Spleen (tissue), 11 donors: Measurements from ENCODE around the gene RASAL3. TPM values are rescaled to one million over a fixed set of nuclear protein-coding genes. Genes with fewer than 3 reads are reported as not detected.
"Not testable (repeated sequence)": the region's sequence is repeated elsewhere in the genome, so short reads cannot be mapped to it uniquely, and the experiment has no call there.

Source experiments
- DNase-seq: peaks from one replicate; pipeline ENCODE4 v3.0.0-alpha.2; 2020
- H3K27ac ChIP-seq, 8 donors: fragments of 200-600 bp; sonication (generic) in 7 of 8; 1 replicate in 4 of 8; 2 replicates in 4 of 8; pipeline versions ENCODE4 v1.5.0 to v1.8.0; 2016 to 2021; ENCODE audit warnings: inconsistent platforms in 4 of 8, mild to moderate bottlenecking in 4 of 8, moderate library complexity in 1 of 8
- H3K27me3 ChIP-seq, 7 donors: fragments of 200-600 bp; sonication (generic) in 6 of 7; replicated peaks in 1 of 7; 1 replicate in 4 of 7; 2 replicates in 3 of 7; pipeline versions ENCODE4 v1.5.0 to v1.8.0; 2016 to 2021; ENCODE audit warnings: inconsistent platforms in 3 of 7, mild to moderate bottlenecking in 1 of 7
- H3K36me3 ChIP-seq, 6 donors: fragments of 200-600 bp; sonication (generic) in 5 of 6; 1 replicate in 4 of 6; 2 replicates in 2 of 6; pipeline versions ENCODE4 v1.5.0 to v1.8.0; 2016 to 2021; ENCODE audit warnings: inconsistent platforms in 2 of 6
- H3K4me1 ChIP-seq, 6 donors: fragments of 200-600 bp; sonication (generic) in 5 of 6; 1 replicate in 3 of 6; 2 replicates in 3 of 6; pipeline versions ENCODE4 v1.5.0 to v1.8.0; 2016 to 2021; ENCODE audit warnings: inconsistent platforms in 3 of 6
- H3K4me3 ChIP-seq, 8 donors: fragments of 200-600 bp; sonication (generic) in 7 of 8; 1 replicate in 4 of 8; 2 replicates in 4 of 8; pipeline versions ENCODE4 v1.5.0 to v1.8.0; 2016 to 2021; ENCODE audit warnings: inconsistent platforms in 4 of 8, mild to moderate bottlenecking in 4 of 8, moderate library complexity in 2 of 8
- H3K9me3 ChIP-seq, 8 donors: fragments of 200-600 bp; sonication (generic) in 7 of 8; 1 replicate in 4 of 8; 2 replicates in 4 of 8; pipeline versions ENCODE4 v1.5.0 to v1.8.0; 2016 to 2021; ENCODE audit warnings: inconsistent platforms in 4 of 8
- POLR2A ChIP-seq, 3 donors: fragments of 450-650 bp; IDR thresholded peaks; one replicate each; pipeline ENCODE4 v1.5.1; 2017; ENCODE audit warnings: antibody characterized with exemption in 3 of 3, mild to moderate bottlenecking in 1 of 3
- POLR2AphosphoS5 ChIP-seq, 3 donors: sonication (generic); formaldehyde crosslinking; IDR thresholded peaks; one replicate each; pipeline ENCODE4 v1.5.1; 2017; ENCODE audit warnings: antibody characterized with exemption in 3 of 3
- WGBS, 5 donors: extraction: QIAGEN DNeasy Blood & Tissue Kit in 3 of 5; methylation state at CpG; one replicate each; pipeline versions ENCODE4 v1.1.5 to v1.1.7; 2013 to 2018; 5-methylcytosine and 5-hydroxymethylcytosine counted together
- intact Hi-C: fragments of 100-400 bp; cut with DNase I; formaldehyde crosslinking; loops from one replicate; pipeline ENCODE4 v1.15.0; 2023; ENCODE audit warnings: low total_unique reads
- polyA plus RNA-seq, 3 donors: library from polyadenylated mRNA; stranded (reverse); fragments of 200-250 nt; gene quantifications; one replicate each; pipeline ENCODE4 v1.2.1, GENCODE V29; 2013
- total RNA-seq, 7 donors: library from RNA; depleted of rRNA in 3 of 7; stranded (reverse); fragments of >200 nt in 3 of 7; fragmentation: NEBNext Ultra II Directional in 4 of 7; extraction: Animal tissue kit (Norgen Biotek cat#: 25700) in 4 of 7; gene quantifications; one replicate each; pipeline versions ENCODE4 v1.1.0 to v1.2.1, GENCODE V29; 2016 to 2021
- TF ChIP-seq, protein P1 (sequence below), 11 experiments: fragments of 200-600 bp in 7 of 11; fragments of 450-650 bp in 4 of 11; sonication (generic) in 4 of 11; IDR thresholded peaks in 8 of 11; conservative IDR thresholded peaks in 3 of 11; 1 replicate in 7 of 11; 2 replicates in 4 of 11; pipeline versions ENCODE4 v1.4.0 to v1.8.0; 2016 to 2021; ENCODE audit warnings: antibody characterized with exemption in 11 of 11, inconsistent platforms in 4 of 11, mild to moderate bottlenecking in 1 of 11
- donor health status: healthy with polysubstance abuse.
- donor health status: DM: no; HTN: no; CAD: no; lungs with moderate emphysema.
- donor health status: DM: no; HTN: no; CAD: no.
- donor health status: Bipolar disorder and iron deficiency.
- donor health status: healthy.
- donor health status: DM: no; HTN: no; CAD: no.
- donor health status: DM: yes; HTN: yes; CAD: no.

RASAL3 gene
- total and polyA plus RNA-seq, 10 donors: 31.7 to 79.1 (median 62.2) TPM

DNA sequence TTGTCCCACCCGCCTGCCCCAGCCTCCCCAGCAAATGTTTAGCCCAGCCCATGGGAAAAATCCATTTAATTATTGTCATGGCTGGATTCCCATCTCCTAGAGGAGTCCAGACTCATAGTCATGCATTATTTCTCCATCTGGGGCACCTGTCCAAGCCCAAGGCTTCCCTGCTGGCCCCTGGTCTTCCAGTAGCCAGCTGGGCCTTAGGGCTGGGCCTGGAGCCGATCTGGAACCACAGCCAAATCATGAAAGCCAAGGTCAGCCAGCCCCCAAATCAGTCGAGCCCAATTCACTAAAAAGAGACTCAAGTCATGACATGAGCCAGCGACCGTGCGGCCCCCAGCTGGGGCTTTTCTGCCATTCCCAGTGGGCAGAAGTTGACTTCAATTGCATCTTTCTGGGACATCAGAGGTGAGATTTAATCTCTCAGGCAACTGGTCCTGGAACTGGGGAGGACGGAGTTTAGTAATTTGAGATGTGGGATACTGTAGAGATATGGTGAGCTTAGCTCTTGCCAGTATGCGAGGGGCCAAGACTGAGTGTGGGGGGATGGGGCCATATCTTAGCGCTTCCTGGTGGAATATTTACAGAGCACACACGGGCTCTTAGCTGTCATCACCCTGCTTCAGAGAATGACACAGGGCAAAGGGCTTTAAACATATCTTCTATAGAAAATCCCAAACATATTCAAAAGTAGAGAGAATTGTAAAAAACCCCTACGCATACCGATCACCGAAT lies 24.3 kb upstream of the RASAL3 start:
- intact Hi-C loops: no loop called here
- Histone ChIP-seq H3K27me3 (no peaks in the 10 kb centered on the region), H3K27ac (no peak overlapping the region), H3K4me3 (no peak overlapping the region), H3K4me1 (no peaks in the 10 kb centered on the region), H3K36me3 (no peaks in the 10 kb centered on the region), H3K9me3 (peaks cover 0 to 7% (median 0%) of the 10 kb centered on the region in 8 donors)
- TF ChIP-seq, protein P1, sequence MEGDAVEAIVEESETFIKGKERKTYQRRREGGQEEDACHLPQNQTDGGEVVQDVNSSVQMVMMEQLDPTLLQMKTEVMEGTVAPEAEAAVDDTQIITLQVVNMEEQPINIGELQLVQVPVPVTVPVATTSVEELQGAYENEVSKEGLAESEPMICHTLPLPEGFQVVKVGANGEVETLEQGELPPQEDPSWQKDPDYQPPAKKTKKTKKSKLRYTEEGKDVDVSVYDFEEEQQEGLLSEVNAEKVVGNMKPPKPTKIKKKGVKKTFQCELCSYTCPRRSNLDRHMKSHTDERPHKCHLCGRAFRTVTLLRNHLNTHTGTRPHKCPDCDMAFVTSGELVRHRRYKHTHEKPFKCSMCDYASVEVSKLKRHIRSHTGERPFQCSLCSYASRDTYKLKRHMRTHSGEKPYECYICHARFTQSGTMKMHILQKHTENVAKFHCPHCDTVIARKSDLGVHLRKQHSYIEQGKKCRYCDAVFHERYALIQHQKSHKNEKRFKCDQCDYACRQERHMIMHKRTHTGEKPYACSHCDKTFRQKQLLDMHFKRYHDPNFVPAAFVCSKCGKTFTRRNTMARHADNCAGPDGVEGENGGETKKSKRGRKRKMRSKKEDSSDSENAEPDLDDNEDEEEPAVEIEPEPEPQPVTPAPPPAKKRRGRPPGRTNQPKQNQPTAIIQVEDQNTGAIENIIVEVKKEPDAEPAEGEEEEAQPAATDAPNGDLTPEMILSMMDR (IDR thresholded peaks at IDR 0.05 in 8 of 11, conservative IDR thresholded peaks at IDR 0.05 in 3 of 11): no peak
- TF ChIP-seq POLR2A (IDR thresholded peaks at IDR 0.05) (no peak), POLR2AphosphoS5 (IDR thresholded peaks at IDR 0.05) (no peak)
- no peak for DNase-seq
- WGBS, 5 donors: 85 to 90% (median 86%) methylated on average over 11 to 13 of the region's 13 CpGs

DNA sequence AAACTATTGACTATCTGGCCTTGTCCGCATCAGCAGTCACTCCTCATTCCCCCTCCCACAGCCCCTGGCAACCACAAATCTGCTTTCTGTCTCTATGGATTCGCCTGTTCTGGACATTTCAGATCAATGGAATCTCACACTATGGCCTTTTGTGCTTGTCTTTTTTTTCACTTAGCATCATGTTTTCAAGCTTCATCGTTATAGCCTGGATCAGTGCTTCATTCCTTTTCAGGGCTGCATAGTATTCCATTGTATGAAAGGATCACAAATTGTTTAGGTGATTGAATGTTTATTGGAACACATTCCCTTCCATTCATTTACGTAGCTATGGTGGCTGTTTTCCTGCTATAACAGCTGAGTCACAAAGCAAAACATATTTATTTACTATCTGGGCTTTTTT lies 22.7 kb upstream of the RASAL3 start:
- intact Hi-C loops: no loop called here
- 89 to 96% (median 95%) methylated on average over 4 of the region's 4 CpGs for WGBS, 5 donors
- Histone ChIP-seq H3K4me1 (no peaks in the 10 kb centered on the region), H3K27me3 (no peaks in the 10 kb centered on the region), H3K36me3 (no peaks in the 10 kb centered on the region), H3K4me3 (no peak overlapping the region), H3K9me3 (peaks cover 0 to 7% (median 0%) of the 10 kb centered on the region in 8 donors), H3K27ac (no peak overlapping the region)
- TF ChIP-seq POLR2A (IDR thresholded peaks at IDR 0.05) (no peak), POLR2AphosphoS5 (IDR thresholded peaks at IDR 0.05) (no peak)
- TF ChIP-seq, protein P1 (IDR thresholded peaks at IDR 0.05 in 8 of 11, conservative IDR thresholded peaks at IDR 0.05 in 3 of 11): no peak
- DNase-seq: no peak

DNA sequence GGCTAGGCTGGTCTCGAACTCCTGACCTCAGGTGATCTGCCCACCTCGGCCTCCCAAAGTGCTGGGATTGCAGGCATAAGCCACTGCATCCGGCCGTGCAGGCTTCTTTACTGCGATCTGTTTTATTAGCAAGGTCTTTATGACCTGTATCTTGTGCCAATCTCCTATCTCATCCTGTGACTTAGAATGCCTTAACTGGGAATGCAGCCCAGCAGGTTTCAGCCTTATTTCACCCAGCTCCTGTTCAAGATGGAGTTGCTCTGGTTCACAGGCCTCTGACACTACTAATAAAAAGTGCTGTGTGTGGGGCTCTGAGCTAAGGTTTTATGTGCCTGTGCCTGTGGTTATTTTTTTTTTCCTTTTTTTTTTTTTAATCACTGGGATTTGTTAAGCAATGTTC lies 21.4 kb upstream of the RASAL3 start:
- intact Hi-C loops, H3K27me3 ChIP-seq, H3K4me1 ChIP-seq, H3K9me3 ChIP-seq, DNase-seq, H3K27ac ChIP-seq, H3K36me3 ChIP-seq, H3K4me3 ChIP-seq: not testable (repeated sequence)
- WGBS, 5 donors: 93 to 97% (median 96%) methylated on average over 5 of the region's 5 CpGs

DNA sequence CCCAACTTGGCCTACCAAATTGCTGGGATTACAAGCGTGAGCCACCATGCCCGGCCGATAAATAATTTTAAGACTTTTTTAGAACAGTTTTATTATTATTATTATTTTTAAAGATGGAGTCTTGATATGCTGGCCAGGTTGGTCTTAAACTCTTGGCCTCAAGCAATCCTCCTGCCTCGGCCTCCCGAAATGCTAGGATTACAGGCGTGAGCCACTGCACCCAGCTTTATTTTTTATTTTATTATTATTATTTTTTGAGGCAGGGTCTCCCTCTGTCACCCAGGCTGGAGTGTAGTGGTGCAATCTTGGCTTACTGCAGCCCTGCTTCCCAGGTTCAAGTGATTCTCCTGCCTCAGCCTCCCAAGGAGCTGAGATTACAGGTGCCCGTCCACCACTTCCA lies 16.7 kb upstream of the RASAL3 start:
- H3K9me3 ChIP-seq, H3K4me3 ChIP-seq, DNase-seq, H3K27ac ChIP-seq, H3K4me1 ChIP-seq, H3K27me3 ChIP-seq, intact Hi-C loops, H3K36me3 ChIP-seq: not testable (repeated sequence)
- 87 to 95% (median 89%) methylated on average over 7 of the region's 7 CpGs for WGBS, 5 donors

DNA sequence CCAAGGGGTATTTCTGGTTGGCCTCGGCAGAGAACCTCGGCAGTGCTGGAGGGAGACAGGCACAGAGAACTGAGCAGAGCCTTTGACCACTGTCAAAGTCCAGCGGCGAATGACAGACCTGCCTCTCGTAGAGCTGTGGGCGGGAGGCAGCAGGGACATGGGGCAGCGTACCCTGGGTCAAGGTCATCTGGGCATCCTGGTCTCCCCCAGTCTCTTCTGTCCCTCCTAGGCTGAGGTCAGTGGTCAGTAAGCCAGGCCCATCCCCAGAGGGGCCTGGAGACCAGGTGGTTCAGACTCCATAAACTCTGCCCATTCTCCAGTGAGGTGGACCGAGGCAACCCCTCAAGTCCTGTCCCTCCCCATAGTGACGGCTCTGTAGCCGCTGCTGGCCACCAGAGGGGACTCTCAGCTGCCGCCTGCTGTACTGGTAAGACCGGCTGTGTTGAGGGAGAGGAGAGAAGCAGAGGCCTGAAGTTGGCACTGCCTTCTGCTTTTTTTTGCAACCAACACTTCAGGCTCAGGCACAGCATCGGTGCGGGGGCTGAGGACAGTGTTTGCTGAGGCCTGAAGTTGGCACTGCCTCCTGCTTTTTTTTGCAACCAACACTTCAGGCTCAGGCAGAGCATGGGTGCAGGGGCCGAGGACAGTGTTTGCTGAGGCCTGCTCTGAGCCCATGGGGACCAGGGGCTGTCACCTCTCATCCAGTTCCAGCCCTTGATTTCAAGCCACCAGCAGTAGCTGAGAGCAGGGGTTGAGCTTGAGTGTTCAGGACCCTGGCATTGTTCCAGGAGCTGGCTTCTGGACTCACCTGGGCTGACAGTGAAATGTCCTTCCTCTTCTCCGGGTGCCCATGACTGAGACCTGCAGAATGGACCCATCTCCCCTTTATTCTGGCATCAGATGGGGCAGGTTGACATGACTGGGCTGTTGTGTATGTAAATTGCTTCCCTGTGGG lies 15.3 kb upstream of the RASAL3 start, which contains the start of gene PGLYRP2:
Gene PGLYRP2 (minus strand): TSS at position 111 of the 955 bp plus-strand sequence. CDS start 130 bp downstream, outside the sequence.
- no peak for DNase-seq
- H3K27ac ChIP-seq: no peak within 1 kb of the TSS
- peaks cover 0 to 9% (median 0%) of the 10 kb centered on the region in 8 donors for H3K9me3 ChIP-seq
- H3K36me3 ChIP-seq: no peaks in the 10 kb centered on the region
- no peaks in the 10 kb centered on the region for H3K27me3 ChIP-seq
- no peak within 1 kb of the TSS for H3K4me3 ChIP-seq
- TF ChIP-seq POLR2A (IDR thresholded peaks at IDR 0.05): no peak
- TF ChIP-seq, protein P1 (IDR thresholded peaks at IDR 0.05 in 8 of 11, conservative IDR thresholded peaks at IDR 0.05 in 3 of 11): no peak
- no peak for TF ChIP-seq POLR2AphosphoS5 (IDR thresholded peaks at IDR 0.05)
- peaks cover 0 to 4% (median 0%) of the 10 kb centered on the region in 6 donors for H3K4me1 ChIP-seq
- 56 to 74% (median 63%) methylated on average over 12 to 16 of the region's 16 CpGs for WGBS, 5 donors
- intact Hi-C loops: no loop called here
